Stimulated activated CD4-positive, alpha-beta T cell treated with anti-CD3 and anti-CD28 coated beads, Interleukin-1b, Interleukin-23, amount 100 ng/mL, for 24 hours (primary cell): ENCODE measurements around the gene COL13A1.

Experiments used
- DNase-seq, 4 experiments: peaks; one replicate each; pipeline ENCODE4 v3.0.0-alpha.2; 2020; ENCODE audit warnings: low read depth in 4 of 4, low spot score in 1 of 4

The COL13A1 gene

GRCh38 chr10:69845574-69846292 is 44.0 kb downstream of the COL13A1 start:
- no peak for DNase-seq

DNA sequence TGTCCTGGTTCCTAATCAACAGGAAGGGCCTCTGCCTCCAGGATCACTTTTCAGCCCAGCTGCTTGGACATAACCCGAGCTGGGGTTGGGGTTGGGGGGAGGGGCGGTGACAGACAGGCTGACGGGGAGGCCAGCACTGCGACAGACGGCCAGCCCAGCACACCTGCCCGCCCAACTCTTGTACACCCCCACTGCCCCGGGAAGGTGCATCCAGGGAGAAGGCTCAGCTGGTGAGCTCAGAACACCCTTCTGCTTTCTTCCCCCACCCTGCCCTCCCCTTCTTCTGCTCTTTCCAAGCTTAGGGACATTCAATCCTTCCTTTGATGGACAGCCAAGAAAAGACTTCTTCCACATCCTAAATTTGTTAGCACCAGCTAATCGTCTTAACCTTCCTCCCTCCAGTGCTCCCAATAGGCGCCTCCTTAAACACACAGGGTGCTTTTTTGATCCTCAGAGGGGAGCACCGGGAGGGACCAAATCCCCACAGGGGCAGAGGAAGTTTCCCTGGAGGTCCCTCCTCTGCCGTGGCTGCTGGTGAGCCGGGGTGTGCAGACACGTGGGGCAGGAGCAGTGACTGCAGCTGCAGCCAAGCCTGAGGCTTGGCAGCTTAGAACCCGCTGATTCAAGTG is 44.7 kb downstream of the COL13A1 start:
- no peak for DNase-seq

DNA sequence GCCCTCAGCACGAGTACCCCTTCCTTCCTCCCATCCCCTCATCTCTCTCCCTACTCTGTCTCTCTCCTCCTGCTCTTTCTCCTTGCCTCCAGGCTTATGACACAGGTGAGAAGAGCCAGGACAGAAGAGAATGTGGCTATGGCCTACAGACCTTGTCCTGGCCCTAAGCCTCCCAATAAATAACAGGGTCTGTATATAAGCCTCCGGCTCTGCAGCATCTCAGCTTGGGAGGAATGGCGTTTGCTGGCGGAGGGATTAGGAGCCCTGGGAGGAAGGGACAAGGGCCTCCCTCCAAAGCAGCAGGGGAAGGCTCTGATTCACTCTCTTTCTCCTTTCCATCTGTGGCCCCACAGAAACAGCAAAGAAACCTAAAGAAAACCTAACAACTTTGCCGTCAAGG is 45.8 kb downstream of the COL13A1 start:
- DNase-seq, result no peak

DNA sequence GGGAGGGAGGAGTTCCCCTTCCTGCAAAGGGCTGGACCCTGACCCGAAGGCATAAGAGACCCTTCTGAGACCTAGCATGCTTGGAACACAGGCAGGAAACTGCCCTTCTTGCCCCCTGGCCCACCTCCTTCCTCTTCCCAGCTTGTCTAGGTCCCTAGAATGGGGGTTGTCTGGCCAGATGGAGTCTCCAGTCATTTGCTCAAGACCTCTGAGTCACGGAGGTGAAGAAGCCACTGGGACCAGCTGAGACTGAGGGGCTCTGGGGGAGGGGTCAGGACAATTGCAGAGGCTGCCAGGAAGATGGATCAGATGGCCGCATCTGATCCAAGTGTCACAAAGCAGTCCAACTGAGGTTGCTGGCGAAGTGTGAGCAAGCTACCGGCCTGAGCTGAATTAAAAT is 46.2 kb downstream of the COL13A1 start:
- DNase-seq, result no peak

- no peak for DNase-seq
Measured at GRCh38 chr10:69848454-69848853, 46.7 kb downstream of the COL13A1 start.

DNA sequence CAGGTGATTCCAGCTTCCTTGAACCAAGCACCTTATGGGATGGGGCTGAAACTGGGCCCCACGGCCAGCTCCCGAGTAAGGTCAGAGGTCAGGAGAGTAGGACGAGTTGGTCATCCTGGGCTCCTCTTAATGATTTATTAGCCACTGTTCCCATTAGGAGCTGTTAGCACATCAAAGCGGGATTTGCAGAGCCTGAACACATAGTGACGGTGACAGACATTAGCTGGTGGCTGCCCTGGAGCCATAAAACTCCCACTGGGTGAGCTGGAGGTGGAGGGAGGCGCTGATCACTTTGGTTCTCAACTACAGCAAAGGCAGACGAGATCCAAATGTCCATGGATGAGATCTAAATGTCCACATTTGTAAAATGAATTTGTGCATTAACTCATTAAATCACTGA is 48.1 kb downstream of the COL13A1 start:
- DNase-seq, result no peak

- DNase-seq, result no peak
Measured at GRCh38 chr10:69850440-69850839, 48.7 kb downstream of the COL13A1 start.

GRCh38 chr10:69851306-69851705 is 49.6 kb downstream of the COL13A1 start:
- DNase-seq, result no peak

DNA sequence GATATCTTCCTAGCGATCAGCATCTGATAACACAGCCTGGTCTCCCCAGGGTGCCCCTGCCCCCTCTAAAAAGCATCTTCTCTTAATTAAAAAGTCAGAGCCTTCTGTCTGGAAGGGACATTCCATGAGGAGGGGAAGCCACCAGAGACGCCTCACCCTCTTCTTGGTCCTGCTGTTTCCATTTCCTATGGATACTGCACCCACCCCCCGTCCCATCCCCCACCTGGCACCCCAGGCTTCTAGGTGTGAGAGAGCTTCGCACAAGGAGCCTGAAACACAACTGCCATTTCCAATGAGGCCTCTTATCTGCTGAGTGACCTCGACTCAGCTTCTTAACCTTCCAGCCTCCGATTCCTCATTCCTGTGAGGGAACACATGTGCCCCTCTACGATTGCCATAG is 51.4 kb downstream of the COL13A1 start:
- no peak for DNase-seq

- no peak for DNase-seq
Measured at GRCh38 chr10:69854511-69855345, 53.0 kb downstream of the COL13A1 start.

DNA sequence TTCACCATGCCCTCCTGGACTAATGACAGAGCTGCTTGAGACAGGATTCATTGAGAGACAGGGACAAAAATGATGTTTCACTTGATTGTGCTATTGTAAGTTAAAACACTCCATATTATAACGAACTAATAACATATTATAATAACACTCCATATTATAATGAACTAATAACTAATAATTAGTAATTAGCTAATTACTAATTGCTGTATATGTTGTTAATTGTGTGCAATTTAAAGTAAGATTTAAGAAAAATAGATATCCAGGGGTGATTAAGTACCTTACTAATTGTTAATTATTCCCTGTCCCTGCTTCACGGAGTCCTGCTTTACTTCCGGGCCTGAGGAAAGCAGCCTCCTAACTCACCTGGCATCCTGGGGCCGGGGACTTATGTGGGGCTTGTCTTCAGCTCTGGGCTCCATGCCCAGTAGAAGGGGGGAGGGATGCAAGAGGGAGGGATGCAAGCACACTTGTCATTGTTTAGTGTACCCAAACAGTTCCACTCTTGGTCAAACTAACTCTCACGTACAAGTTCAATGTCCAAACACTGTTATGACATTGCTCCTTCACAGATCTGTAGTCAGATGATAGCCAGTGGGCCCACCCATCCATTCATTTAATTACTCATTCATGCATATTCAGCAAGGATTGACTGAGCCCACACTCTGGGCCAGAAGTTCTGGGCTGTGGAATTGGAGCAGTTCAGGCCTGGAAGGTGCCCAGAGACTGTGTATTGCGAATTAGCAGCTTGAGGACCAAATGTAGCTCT is 53.8 kb downstream of the COL13A1 start:
- DNase-seq, result no peak

DNA sequence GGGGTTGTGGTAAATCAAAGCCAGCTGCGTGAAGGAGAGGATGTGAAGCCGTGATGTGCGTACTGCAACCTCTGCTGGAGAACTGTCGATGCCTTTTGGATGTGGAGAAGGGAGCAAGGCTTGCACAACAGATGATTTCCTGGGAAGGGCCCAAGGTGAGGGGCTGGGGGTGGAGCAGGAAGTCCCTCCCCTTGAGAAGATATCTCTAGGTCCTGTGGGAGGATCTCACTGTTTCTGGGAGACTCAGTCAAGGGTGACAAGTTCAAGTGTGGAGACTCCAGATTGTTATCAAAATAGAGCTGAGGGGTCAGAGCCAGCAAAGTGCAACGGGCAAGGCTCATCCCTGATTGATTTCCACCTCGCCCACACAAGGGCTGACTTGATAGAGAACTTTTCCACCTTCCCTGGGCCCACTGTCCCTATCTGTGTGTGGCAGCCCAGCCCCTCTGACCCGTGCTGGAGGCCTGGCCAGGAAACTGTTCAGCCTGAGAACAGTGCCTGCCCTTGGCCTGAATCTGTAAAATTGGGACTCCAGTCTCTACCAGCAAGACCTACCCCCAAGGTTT is 55.0 kb downstream of the COL13A1 start:
- DNase-seq, result no peak

DNA sequence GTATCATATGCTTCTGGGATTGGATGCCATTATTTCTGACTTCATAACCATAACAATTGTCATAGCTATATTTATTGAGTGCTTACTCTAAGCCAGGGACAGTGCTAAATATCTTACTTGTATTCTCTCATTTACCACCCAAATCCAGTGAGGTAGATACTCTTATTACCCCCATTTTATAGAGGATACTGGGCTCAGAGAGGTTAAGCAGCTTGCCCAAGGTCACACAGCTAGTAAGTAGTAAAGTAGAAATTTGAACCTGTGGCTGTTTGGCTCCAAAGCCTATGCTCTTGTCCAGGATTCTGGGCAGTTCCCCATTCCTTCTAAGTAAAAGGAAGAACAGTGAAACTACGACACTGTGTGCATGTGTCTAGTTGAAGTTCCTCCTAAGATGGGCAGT is 56.5 kb downstream of the COL13A1 start:
- DNase-seq, result no peak

- no peak for DNase-seq
Measured at GRCh38 chr10:69860271-69860670, 58.6 kb downstream of the COL13A1 start.

DNA sequence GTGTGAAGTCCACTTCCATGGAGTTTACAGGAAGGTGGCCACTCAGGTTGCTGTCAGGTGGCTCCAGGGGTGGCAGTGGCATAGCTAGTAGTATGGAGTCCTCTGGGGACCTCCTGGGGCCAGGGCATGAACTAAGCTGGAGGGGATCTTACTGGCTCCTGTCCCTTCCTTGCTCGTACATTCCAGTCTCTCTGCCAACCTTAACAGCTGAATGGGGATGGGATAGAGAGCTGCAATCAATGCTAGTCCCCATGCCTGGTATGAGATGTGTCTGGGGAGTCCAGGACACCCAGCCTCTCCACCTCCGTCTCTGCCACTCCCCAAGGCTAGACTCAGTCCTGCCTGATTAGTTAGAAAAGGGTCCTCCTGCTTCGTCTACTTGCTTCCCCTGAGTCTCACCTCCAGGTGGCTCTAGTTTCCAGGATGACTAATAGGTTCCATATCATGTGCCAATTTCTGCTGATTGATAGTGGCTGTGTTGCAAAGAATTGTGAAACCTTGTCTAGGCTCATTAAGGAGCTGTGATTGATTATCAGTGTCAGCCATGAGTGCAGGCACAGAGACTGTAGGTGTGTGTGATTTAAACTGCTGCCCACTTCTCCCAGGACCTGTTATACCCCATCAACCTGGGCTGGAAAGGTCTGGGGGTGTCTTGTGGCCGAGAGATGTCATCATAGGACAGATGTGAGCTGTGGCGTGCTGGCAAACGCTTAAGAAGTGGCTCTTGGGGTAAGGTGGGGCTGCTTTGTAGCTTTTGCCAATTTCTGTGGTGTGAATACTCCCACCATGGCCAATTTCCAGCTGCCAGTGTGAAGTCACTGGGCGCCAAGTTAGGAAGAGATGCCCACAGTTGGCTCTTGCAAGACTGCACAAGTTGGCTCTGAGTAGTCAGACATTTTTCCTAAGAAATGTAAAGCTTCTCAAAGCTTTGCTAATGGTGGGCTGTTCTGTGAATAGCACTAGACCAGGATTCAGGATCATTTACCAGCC is 59.8 kb downstream of the COL13A1 start:
- DNase-seq, result no peak

DNA sequence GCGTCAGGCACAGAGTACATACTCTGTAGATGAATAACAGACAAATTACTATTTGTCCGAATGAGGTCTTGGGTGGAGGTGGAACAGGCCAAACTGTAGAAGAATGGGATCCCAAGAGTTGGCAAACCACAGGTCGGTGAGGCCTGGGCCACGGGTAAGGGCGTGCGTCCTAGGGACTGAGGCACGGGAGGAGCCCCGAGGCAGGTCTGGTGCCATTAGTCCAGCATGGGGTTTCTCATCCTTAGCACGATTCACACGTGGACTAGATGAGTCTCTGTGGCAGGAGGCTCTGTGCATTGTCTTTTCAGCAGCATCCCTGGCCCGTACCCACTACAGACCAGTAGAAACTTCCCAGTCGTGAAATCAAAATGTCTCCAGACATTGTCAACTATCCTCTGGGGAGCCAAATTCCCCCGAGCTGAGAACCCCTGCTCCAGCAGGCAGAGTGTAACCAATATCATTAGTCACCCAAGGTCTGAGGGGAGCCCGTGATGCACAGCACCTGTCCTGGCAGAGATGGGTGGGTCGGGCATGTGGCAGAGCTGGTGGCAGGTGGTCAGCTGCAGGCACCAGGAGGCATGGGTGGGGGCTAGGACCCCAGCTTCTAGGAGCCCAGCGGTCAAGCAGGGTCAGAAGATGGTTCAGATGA is 61.3 kb downstream of the COL13A1 start:
- no peak for DNase-seq

DNA sequence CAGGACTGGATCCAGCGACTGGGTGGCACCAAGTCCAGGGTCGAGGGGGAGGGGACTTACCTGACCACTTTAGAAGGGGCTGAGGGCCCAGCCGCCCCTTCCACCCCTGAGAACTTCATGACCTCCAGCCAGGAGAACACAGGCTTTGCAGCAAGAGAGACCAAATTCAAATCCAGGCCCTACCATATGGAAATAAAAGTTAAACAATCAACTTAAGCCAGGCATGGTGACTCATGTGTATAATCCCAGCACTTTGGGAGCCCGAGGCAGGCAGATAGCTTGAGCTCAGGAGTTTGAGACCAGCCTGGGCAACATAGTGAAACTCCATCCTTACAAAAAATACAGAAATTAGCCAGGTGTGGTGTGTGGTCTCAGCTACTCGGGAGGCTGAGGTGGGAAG is 61.9 kb downstream of the COL13A1 start:
- DNase-seq, result no peak

GRCh38 chr10:69864321-69864720 is 62.6 kb downstream of the COL13A1 start:
- no peak for DNase-seq

DNA sequence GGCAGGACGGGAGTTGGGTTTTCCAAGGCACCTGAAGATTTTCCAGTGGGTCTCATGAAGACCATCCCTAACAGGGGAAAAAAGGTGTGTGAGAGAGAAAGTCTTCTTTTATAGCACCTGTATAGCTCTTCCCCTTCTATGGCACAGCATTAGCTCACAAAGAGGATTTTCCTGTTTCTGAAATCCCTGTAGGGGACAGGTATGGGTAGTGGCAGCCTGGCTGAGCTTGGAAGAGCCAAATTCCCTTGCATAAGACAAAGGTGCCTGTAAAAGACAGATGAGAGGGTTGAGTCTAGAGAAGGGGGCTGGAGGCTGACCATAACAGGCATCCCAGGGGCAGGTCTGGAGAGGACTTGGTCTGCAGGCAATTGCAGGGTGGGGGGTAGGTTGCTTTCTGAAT is 63.7 kb downstream of the COL13A1 start:
- no peak for DNase-seq
